HepG2 (cell line): Measurements from ENCODE around the gene SAPCD2. TPM values are rescaled to one million over a fixed set of nuclear protein-coding genes. Genes with fewer than 3 reads are reported as not detected.
A peak's percentile ranks its signal among the peaks of the same experiment; 100 is the strongest.

Experiments
- ATAC-seq: fragments of 200-7000 bp; cut with Tn5 transposase; 3 replicates; pipeline ENCODE4 v1.9.1; 2020; ENCODE audit warnings: mild to moderate bottlenecking, moderate library complexity
- BruUV-seq: library from RNA; stranded (reverse); fragments of 400-500 nt; replicated peaks from 2 replicates; lab custom pipeline; 2021; lab: Mats Ljungman, UMichigan
- CTCF ChIA-PET: fragments of 300-600 bp; formaldehyde crosslinking; extraction: SDS; loops from one replicate; lab custom pipeline; 2021; ENCODE audit warnings: low total read pairs, inconsistent platforms, low intra/inter-chr PET ratio; lab: Yijun Ruan, JAX
- POLR2A ChIA-PET: fragments of 350-600 bp; sonication (Branson Sonifier 250); formaldehyde crosslinking; loops from one replicate; lab custom pipeline; 2020; ENCODE audit warnings: antibody characterized with exemption, inconsistent platforms; lab: Yijun Ruan, JAX
- DNase-seq: peaks from one replicate; pipeline ENCODE4 v3.0.0-alpha.2; 2015; ENCODE audit warnings: low spot score
- FAIRE-seq: peaks from 3 replicates; lab custom pipeline; 2011; peaks lifted over from hg19 to GRCh38; lab: Jason Lieb, UNC
- H2AFZ ChIP-seq: one replicate; pipeline ENCODE4 v1.6.1; 2011; ENCODE audit warnings: low read length, inconsistent platforms
- H3K27ac ChIP-seq: fragments of 300-600 bp; 3 replicates; pipeline ENCODE4 v1.8.0; 2011; ENCODE audit warnings: mixed run types, mild to moderate bottlenecking, mixed read lengths, low read length, inconsistent platforms; ENCODE audit not compliant: insufficient read depth; ENCODE audit errors: extremely low read length
- H3K27me3 ChIP-seq, 2 experiments: fragments of 200-600 bp in 1 of 2; 2 replicates in 1 of 2; 3 replicates in 1 of 2; pipeline versions ENCODE4 v1.6.0 to v1.8.0; 2011; ENCODE audit warnings: low read length in 2 of 2, mild to moderate bottlenecking in 2 of 2, moderate library complexity in 2 of 2, inconsistent platforms in 1 of 2; ENCODE audit not compliant: insufficient read depth in 2 of 2, control insufficient read depth in 1 of 2
- H3K36me3 ChIP-seq, 2 experiments: fragments of 200-600 bp in 1 of 2; replicated peaks in 1 of 2; 2 replicates in 1 of 2; 3 replicates in 1 of 2; pipeline versions ENCODE4 v1.5.1 to v1.8.0; 2011; ENCODE audit warnings: low read length in 2 of 2, inconsistent platforms in 1 of 2; ENCODE audit not compliant: insufficient read depth in 2 of 2, control insufficient read depth in 1 of 2
- H3K4me1 ChIP-seq: 2 replicates; pipeline ENCODE4 v1.5.1; 2012; ENCODE audit warnings: low read length, inconsistent platforms; ENCODE audit not compliant: insufficient read depth
- H3K4me2 ChIP-seq: 2 replicates; pipeline ENCODE4 v1.6.0; 2011; ENCODE audit warnings: low read depth, low read length, inconsistent platforms
- H3K4me3 ChIP-seq, 3 experiments: fragments of 200-600 bp in 1 of 3; sonication (generic), shearing (Covaris generic) in 1 of 3; replicated peaks in 1 of 3; 2 replicates each; pipeline ENCODE4 v1.5.1; 2011 to 2016; ENCODE audit warnings: low read length in 3 of 3, inconsistent platforms in 2 of 3, low read depth in 2 of 3, mild to moderate bottlenecking in 2 of 3, control low read depth in 1 of 3, mixed read lengths in 1 of 3; ENCODE audit not compliant: insufficient read depth in 1 of 3
- H3K79me2 ChIP-seq: one replicate; pipeline ENCODE4 v1.6.1; 2011; ENCODE audit warnings: low read length, inconsistent platforms; ENCODE audit not compliant: insufficient read depth
- H3K9ac ChIP-seq: 2 replicates; pipeline ENCODE4 v1.6.0; 2011; ENCODE audit warnings: mild to moderate bottlenecking, low read depth, low read length, inconsistent platforms; ENCODE audit not compliant: insufficient read depth
- H3K9me3 ChIP-seq: 2 replicates; pipeline ENCODE4 v1.5.1; 2012; ENCODE audit warnings: mild to moderate bottlenecking, low read length
- H4K20me1 ChIP-seq: 2 replicates; pipeline ENCODE4 v1.6.0; 2011; ENCODE audit warnings: inconsistent platforms, mild to moderate bottlenecking, low read length, moderate library complexity; ENCODE audit not compliant: insufficient read depth
- SALL2 ChIP-seq: sonication (generic); formaldehyde crosslinking; IDR thresholded peaks from 2 replicates; pipeline ENCODE4 v1.8.1; 2023; ENCODE audit warnings: mild to moderate bottlenecking, missing genetic modification reagents, inconsistent platforms
- SETDB1 ChIP-seq: sonication (generic); formaldehyde crosslinking; IDR thresholded peaks from 2 replicates; pipeline ENCODE4 v1.5.1; 2020; ENCODE audit warnings: missing genetic modification reagents, mild to moderate bottlenecking, borderline replicate concordance
- YY1 ChIP-seq: IDR thresholded peaks from 2 replicates; pipeline ENCODE4 v1.6.1; 2011; ENCODE audit warnings: low read length, low read depth, moderate library complexity, mild to moderate bottlenecking; ENCODE audit not compliant: insufficient read depth, insufficient replicate concordance
- ZNF142 ChIP-seq: sonication (generic); formaldehyde crosslinking; IDR thresholded peaks from 2 replicates; pipeline ENCODE4 v1.4.0; 2020; ENCODE audit warnings: missing genetic modification reagents
- ZNF275 ChIP-seq: sonication (generic); formaldehyde crosslinking; IDR thresholded peaks from 2 replicates; pipeline ENCODE4 v1.8.0; 2022; ENCODE audit warnings: missing genetic modification reagents, mild to moderate bottlenecking, inconsistent platforms, borderline replicate concordance
- ZNF335 ChIP-seq: sonication (generic); formaldehyde crosslinking; IDR thresholded peaks from 2 replicates; pipeline ENCODE4 v1.4.0; 2020; ENCODE audit warnings: missing genetic modification reagents
- ZNF687 ChIP-seq: sonication (generic); formaldehyde crosslinking; IDR thresholded peaks from 2 replicates; pipeline ENCODE4 v1.5.1; 2020; ENCODE audit warnings: mild to moderate bottlenecking, missing genetic modification reagents, moderate library complexity
- ZNF784 ChIP-seq: sonication (generic); formaldehyde crosslinking; IDR thresholded peaks from 2 replicates; pipeline ENCODE4 v1.5.1; 2020; ENCODE audit warnings: missing genetic modification reagents, mild to moderate bottlenecking, borderline replicate concordance
- WGBS: methylation state at CpG from one replicate; pipeline ENCODE4 v1.1.6; 2017; ENCODE audit warnings: low lambda C conversion rate; 5-methylcytosine and 5-hydroxymethylcytosine counted together
- in situ Hi-C: cut with HindIII; loops from 2 replicates; pipeline ENCODE4 v1.10.0; 2017; ENCODE audit warnings: low pct_unique_long_range_greater_than_20kb; ENCODE audit not compliant: extremely low pct_ligation_motif_present
- intact Hi-C: fragments of 100-400 bp; cut with micrococcal nuclease; formaldehyde crosslinking; loops from one replicate; pipeline ENCODE4 v1.10.0; 2022; ENCODE audit not compliant: unreplicated experiment
- polyA plus RNA-seq, 8 experiments: library from polyadenylated mRNA; depleted of rRNA in 3 of 8; stranded (reverse) in 7 of 8; unstranded in 1 of 8; fragments of >200 nt; fragmentation: Illumina TruSeq in 4 of 8; extraction: Trizol in 4 of 8; gene quantifications; 2 replicates each; pipeline versions ENCODE4 v1.2.1 to v1.2.3, GENCODE V29; 2011 to 2016; ENCODE audit warnings: low read depth in 4 of 8, missing spikeins in 1 of 8, mixed read lengths in 1 of 8; ENCODE audit not compliant: insufficient read depth in 1 of 8
- total RNA-seq, 5 experiments: library from RNA; depleted of rRNA; stranded (reverse); fragments of >200 nt; fragmentation: Illumina TruSeq; extraction: Trizol; gene quantifications; 2 replicates each; pipeline ENCODE4 v1.2.3, GENCODE V29; 2016; ENCODE audit warnings: low read depth in 1 of 5

Gene SAPCD2
- total and polyA plus RNA-seq, 2 of the 13 experiments (the other 11 are each of a cell fraction or from before 2014, with no cell fraction given), result 21.9 to 42.8 TPM

- FAIRE-seq (no peak), ATAC-seq (peak; percentile 47), DNase-seq (no peak)
- intact Hi-C loops (no loop called here), in situ Hi-C loops (no loop called here)
- Histone ChIP-seq H4K20me1 (no peaks in the 10 kb centered on the region), H3K4me3 (peak overlapping the region; percentile 35 to 78 (median 46)), H3K9me3 (no peaks in the 10 kb centered on the region), H3K27ac (no peak overlapping the region), H3K79me2 (no peaks in the 10 kb centered on the region), H2AFZ (no peak overlapping the region), H3K4me1 (peaks cover 85% of the 10 kb centered on the region), H3K4me2 (peak overlapping the region; percentile 95), H3K9ac (peak overlapping the region; percentile 57; the same call in 1 of the 2 replicates), H3K36me3 (no peaks in the 10 kb centered on the region), H3K27me3 (peaks cover 0 to 19% of the 10 kb centered on the region in 2 experiments; a peak in 2 of 5 replicates)
- CTCF ChIA-PET, result interaction anchor here (1.1 to 1.4 kb wide), 3 partner anchors 27 to 80 kb away, joined by 3 to 4 read pairs (median 4); no protein-coding TSS in a partner anchor
- no TSS peak for BruUV-seq
- 0% methylated on average over 4 of the region's 98 CpGs for WGBS
- POLR2A ChIA-PET, result interaction anchor here (1.0 to 1.6 kb wide), 6 partner anchors 27 to 79 kb away, joined by 3 to 6 read pairs (median 4); partner anchors contain the start of genes CLIC3 and SAPCD2
- TF ChIP-seq SALL2 (0 out of 2 replicates have a peak, but pooled peaks have one; percentile 9), ZNF335 (CRISPR knock-in tag) (no peak), ZNF142 (no peak), SETDB1 (no peak), ZNF687 (peak; percentile 61; the same call in 1 of the 2 replicates), ZNF784 (CRISPR knock-in tag) (no peak), YY1 (no peak), ZNF275 (CRISPR knock-in tag) (no peak)
Observed at GRCh38 chr9:137028263-137029057, 41.9 kb downstream of the SAPCD2 start.
